ENCODE results near the gene PCDHB14.

PCDHB14 gene

DNA sequence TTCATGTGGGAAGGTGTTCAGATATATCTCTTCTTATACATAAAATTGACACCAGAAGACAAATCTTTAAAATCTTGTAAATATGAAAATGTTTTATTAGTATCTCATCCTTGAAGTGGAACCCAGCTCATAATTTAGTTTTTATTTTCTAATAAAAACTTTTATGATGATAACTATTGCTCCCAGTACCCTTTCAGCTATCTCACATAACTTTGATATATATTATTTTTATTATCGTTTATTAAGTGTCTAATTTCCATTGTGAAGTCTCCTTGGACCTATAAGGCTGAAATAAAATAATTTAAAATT lies 38.0 kb downstream of the PCDHB14 start:
- TF ChIP-seq, protein P1, sequence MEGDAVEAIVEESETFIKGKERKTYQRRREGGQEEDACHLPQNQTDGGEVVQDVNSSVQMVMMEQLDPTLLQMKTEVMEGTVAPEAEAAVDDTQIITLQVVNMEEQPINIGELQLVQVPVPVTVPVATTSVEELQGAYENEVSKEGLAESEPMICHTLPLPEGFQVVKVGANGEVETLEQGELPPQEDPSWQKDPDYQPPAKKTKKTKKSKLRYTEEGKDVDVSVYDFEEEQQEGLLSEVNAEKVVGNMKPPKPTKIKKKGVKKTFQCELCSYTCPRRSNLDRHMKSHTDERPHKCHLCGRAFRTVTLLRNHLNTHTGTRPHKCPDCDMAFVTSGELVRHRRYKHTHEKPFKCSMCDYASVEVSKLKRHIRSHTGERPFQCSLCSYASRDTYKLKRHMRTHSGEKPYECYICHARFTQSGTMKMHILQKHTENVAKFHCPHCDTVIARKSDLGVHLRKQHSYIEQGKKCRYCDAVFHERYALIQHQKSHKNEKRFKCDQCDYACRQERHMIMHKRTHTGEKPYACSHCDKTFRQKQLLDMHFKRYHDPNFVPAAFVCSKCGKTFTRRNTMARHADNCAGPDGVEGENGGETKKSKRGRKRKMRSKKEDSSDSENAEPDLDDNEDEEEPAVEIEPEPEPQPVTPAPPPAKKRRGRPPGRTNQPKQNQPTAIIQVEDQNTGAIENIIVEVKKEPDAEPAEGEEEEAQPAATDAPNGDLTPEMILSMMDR (IDR thresholded peaks at IDR 0.05; ENCODE audit: low read depth, low read length): no peak
- DNase-seq (ENCODE audit: extremely low read depth, low read depth): no peak

DNA sequence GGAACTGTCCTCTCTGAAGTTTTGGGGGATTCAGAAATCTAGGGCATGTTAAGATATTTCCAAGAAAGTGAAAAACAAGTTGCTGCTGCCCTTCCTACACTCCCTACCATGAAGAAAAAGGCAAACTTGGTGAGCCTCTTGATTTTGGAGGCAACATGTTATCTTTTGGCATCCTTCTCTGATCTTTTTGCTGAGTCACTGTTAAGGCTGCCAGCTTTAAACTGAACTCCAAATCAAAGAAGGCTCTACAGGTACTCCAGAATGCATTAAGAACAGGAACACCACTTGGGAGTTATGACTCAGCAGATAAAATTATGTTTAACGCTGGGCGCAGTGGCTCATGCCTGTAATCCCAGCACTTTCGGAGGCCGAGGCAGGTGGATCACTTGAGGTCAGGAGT lies 46.1 kb downstream of the PCDHB14 start:
- TF ChIP-seq, protein P1 (IDR thresholded peaks at IDR 0.05; ENCODE audit: low read depth, low read length): no peak
- no peak for DNase-seq (ENCODE audit: extremely low read depth, low read depth)

DNA sequence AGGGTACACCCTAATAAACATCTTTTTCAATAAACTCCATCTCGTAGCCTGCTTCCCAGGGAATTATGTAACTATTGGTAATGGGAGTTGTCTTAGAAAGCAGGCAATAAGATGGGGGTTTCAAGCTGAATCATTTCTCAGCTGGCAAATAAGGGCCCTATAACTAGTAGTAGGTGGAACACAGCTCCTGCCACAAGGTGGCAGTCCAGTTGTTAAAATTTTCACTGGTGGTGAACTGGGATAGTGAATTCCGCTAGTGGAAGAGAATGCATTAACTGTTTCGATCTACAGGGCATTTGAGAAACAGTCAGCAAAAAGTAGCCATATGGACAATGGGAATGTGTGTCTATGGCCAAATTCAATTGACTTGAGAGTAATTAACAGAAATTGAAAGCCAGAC lies 49.8 kb downstream of the PCDHB14 start:
- TF ChIP-seq, protein P1 (IDR thresholded peaks at IDR 0.05; ENCODE audit: low read depth, low read length): no peak
- no peak for DNase-seq (ENCODE audit: extremely low read depth, low read depth)
